Natural killer cell (primary cell): ENCODE results near the gene PLBD1. TPM values are rescaled to one million over a fixed set of nuclear protein-coding genes. Genes with fewer than 3 reads are reported as not detected.

Experiments
- ATAC-seq, 3 donors: fragments of 150-1000 bp in 2 of 3; fragments of 200-7000 bp in 1 of 3; cut with Tn5 transposase; 1 replicate in 1 of 3; 2 replicates in 2 of 3; pipeline ENCODE4 v1.10.0; 2021; ENCODE audit warnings: mild to moderate bottlenecking in 2 of 3, moderate library complexity in 2 of 3
- DNase-seq, 2 donors: peaks; one replicate each; pipeline versions ENCODE4 v3.0.0 to v3.0.0-alpha.2; 2013 to 2021; ENCODE audit warnings: mixed read lengths in 1 of 2
- H3K27ac ChIP-seq: one replicate; pipeline ENCODE4 v1.5.1; 2013; ENCODE audit warnings: mild to moderate bottlenecking, low read length
- H3K27me3 ChIP-seq: one replicate; pipeline ENCODE4 v1.6.1; 2013; ENCODE audit warnings: low read length; ENCODE audit not compliant: control insufficient read depth, insufficient read depth
- H3K36me3 ChIP-seq: one replicate; pipeline ENCODE4 v1.6.1; 2013; ENCODE audit warnings: low read length; ENCODE audit not compliant: control insufficient read depth, insufficient read depth
- H3K4me1 ChIP-seq: one replicate; pipeline ENCODE4 v1.6.1; 2013; ENCODE audit warnings: low read length; ENCODE audit not compliant: control insufficient read depth, insufficient read depth
- H3K4me3 ChIP-seq: one replicate; pipeline ENCODE4 v1.5.1; 2013; ENCODE audit warnings: low read length
- H3K9me3 ChIP-seq: one replicate; pipeline ENCODE4 v1.6.1; 2013; ENCODE audit warnings: low read length; ENCODE audit not compliant: control insufficient read depth, insufficient read depth
- H3K27ac Mint-ChIP-seq, 2 donors: one replicate each; pipeline ENCODE4 v1.8.0; 2022; ENCODE audit warnings: mild to moderate bottlenecking in 2 of 2, mixed read lengths in 2 of 2, moderate library complexity in 1 of 2
- H3K27me3 Mint-ChIP-seq, 2 donors: one replicate each; pipeline ENCODE4 v1.8.0; 2022; ENCODE audit warnings: low read depth in 2 of 2, mixed read lengths in 2 of 2
- H3K36me3 Mint-ChIP-seq: one replicate; pipeline ENCODE4 v1.8.0; 2022; ENCODE audit warnings: mixed read lengths
- H3K4me1 Mint-ChIP-seq, 2 donors: one replicate each; pipeline ENCODE4 v1.8.0; 2022; ENCODE audit warnings: mixed read lengths in 2 of 2
- H3K4me3 Mint-ChIP-seq: one replicate; pipeline ENCODE4 v1.8.0; 2022; ENCODE audit warnings: mild to moderate bottlenecking, moderate library complexity, mixed read lengths
- H3K9me3 Mint-ChIP-seq, 2 donors: one replicate each; pipeline ENCODE4 v1.8.0; 2022; ENCODE audit warnings: mixed read lengths in 2 of 2
- WGBS: methylation state at CpG from one replicate; pipeline ENCODE4 v1.1.7; 2013; ENCODE audit warnings: missing lambda C conversion rate; ENCODE audit not compliant: insufficient coverage; 5-methylcytosine and 5-hydroxymethylcytosine counted together
- intact Hi-C: fragments of 100-400 bp; cut with micrococcal nuclease; formaldehyde crosslinking; loops from one replicate; pipeline ENCODE4 v1.14.2; 2022
- total RNA-seq, 4 donors: library from RNA; stranded (reverse); fragments of 120-200 nt in 1 of 4; gene quantifications; one replicate each; pipeline versions ENCODE4 v1.2.3 to v1.2.4, GENCODE V29; 2013 to 2022
- TF ChIP-seq, protein P1 (sequence below): fragments of 200-600 bp; IDR thresholded peaks from one replicate; pipeline ENCODE4 v1.8.0; 2022; ENCODE audit warnings: antibody characterized with exemption

Gene PLBD1
- total RNA-seq, 3 donors from 2014 or later (not counting 1 experiment from before 2014, with no cell fraction given) = 3.3 to 8.2 (median 4.6) TPM

GRCh38 chr12:14573118-14573517 lies 5.4 kb upstream of the PLBD1 start:
- ATAC-seq (no peak), DNase-seq (no peak)
- no peak overlapping the region for H3K27ac ChIP-seq
- Mint-ChIP-seq H3K27me3 (peaks cover 29 to 53% of the 10 kb centered on the region in 2 donors), H3K9me3 (no peaks in the 10 kb centered on the region), H3K27ac (no peak overlapping the region), H3K36me3 (no peaks in the 10 kb centered on the region), H3K4me3 (no peak overlapping the region), H3K4me1 (peaks cover 4 to 20% of the 10 kb centered on the region in 2 donors)
- 92% methylated on average over 5 of the region's 5 CpGs for WGBS
- H3K36me3 ChIP-seq = no peaks in the 10 kb centered on the region
- TF ChIP-seq, protein P1, sequence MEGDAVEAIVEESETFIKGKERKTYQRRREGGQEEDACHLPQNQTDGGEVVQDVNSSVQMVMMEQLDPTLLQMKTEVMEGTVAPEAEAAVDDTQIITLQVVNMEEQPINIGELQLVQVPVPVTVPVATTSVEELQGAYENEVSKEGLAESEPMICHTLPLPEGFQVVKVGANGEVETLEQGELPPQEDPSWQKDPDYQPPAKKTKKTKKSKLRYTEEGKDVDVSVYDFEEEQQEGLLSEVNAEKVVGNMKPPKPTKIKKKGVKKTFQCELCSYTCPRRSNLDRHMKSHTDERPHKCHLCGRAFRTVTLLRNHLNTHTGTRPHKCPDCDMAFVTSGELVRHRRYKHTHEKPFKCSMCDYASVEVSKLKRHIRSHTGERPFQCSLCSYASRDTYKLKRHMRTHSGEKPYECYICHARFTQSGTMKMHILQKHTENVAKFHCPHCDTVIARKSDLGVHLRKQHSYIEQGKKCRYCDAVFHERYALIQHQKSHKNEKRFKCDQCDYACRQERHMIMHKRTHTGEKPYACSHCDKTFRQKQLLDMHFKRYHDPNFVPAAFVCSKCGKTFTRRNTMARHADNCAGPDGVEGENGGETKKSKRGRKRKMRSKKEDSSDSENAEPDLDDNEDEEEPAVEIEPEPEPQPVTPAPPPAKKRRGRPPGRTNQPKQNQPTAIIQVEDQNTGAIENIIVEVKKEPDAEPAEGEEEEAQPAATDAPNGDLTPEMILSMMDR = no peak
- intact Hi-C loops = no loop called here
- H3K4me1 ChIP-seq = peaks cover 7% of the 10 kb centered on the region
- no peaks in the 10 kb centered on the region for H3K9me3 ChIP-seq
- peaks cover 3% of the 10 kb centered on the region for H3K27me3 ChIP-seq
- no peak overlapping the region for H3K4me3 ChIP-seq

DNA sequence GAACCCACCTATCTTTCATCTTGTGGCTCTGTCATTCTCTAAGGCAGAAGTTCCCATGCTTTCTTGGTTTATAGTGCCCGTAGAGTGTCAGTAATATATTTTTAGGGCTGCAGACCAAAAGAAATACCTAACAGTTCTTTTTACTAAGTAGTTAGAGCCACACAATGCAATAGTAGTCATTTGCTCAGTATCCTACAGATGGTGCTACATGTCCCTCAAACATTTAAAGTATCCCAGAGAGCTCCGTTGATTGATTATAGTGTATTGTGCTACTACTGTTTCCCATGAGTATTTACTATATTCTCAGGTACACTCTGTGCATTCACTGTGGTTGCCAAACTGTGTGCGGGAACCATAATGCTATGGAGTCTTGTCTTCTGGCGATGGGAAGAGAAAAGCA lies 4.7 kb upstream of the PLBD1 start:
- Mint-ChIP-seq H3K9me3 (no peaks in the 10 kb centered on the region), H3K4me3 (no peak overlapping the region), H3K27ac (no peak overlapping the region), H3K36me3 (no peaks in the 10 kb centered on the region), H3K4me1 (peaks cover 0 to 16% of the 10 kb centered on the region in 2 donors), H3K27me3 (peaks cover 32 to 56% of the 10 kb centered on the region in 2 donors)
- H3K4me3 ChIP-seq = no peak overlapping the region
- no peak for ATAC-seq
- H3K27me3 ChIP-seq = peaks cover 5% of the 10 kb centered on the region
- TF ChIP-seq, protein P1 = no peak
- H3K27ac ChIP-seq = no peak overlapping the region
- intact Hi-C loops = no loop called here
- H3K4me1 ChIP-seq = peaks cover 11% of the 10 kb centered on the region
- H3K36me3 ChIP-seq = no peaks in the 10 kb centered on the region
- 67% methylated on average over 1 of the region's 4 CpGs for WGBS
- no peak for DNase-seq
- no peaks in the 10 kb centered on the region for H3K9me3 ChIP-seq

GRCh38 chr12:14571779-14572178 lies 4.1 kb upstream of the PLBD1 start:
- intact Hi-C loops = no loop called here
- Mint-ChIP-seq H3K4me3 (no peak overlapping the region), H3K9me3 (no peaks in the 10 kb centered on the region), H3K4me1 (peaks cover 0 to 9% of the 10 kb centered on the region in 2 donors), H3K36me3 (no peaks in the 10 kb centered on the region), H3K27me3 (peaks cover 32 to 56% of the 10 kb centered on the region in 2 donors), H3K27ac (no peak overlapping the region)
- H3K27me3 ChIP-seq = peaks cover 5% of the 10 kb centered on the region
- no peaks in the 10 kb centered on the region for H3K36me3 ChIP-seq
- H3K27ac ChIP-seq = no peak overlapping the region
- TF ChIP-seq, protein P1 = no peak
- H3K9me3 ChIP-seq = no peaks in the 10 kb centered on the region
- H3K4me3 ChIP-seq = no peak overlapping the region
- ATAC-seq = no peak
- no peak for DNase-seq
- peaks cover 8% of the 10 kb centered on the region for H3K4me1 ChIP-seq
- WGBS = 94% methylated on average over 3 of the region's 3 CpGs

GRCh38 chr12:14570231-14570630 lies 2.5 kb upstream of the PLBD1 start:
- WGBS = 100% methylated on average over 1 of the region's 1 CpG
- Histone ChIP-seq H3K4me1 (peaks cover 7% of the 10 kb centered on the region), H3K27me3 (peaks cover 5% of the 10 kb centered on the region), H3K4me3 (no peak overlapping the region), H3K36me3 (no peaks in the 10 kb centered on the region), H3K27ac (no peak overlapping the region), H3K9me3 (no peaks in the 10 kb centered on the region)
- Mint-ChIP-seq H3K27me3 (peaks cover 31 to 51% of the 10 kb centered on the region in 2 donors), H3K4me1 (no peaks in the 10 kb centered on the region), H3K9me3 (no peaks in the 10 kb centered on the region), H3K36me3 (no peaks in the 10 kb centered on the region), H3K27ac (no peak overlapping the region), H3K4me3 (no peak overlapping the region)
- ATAC-seq (no peak), DNase-seq (no peak)
- intact Hi-C loops = no loop called here
- TF ChIP-seq, protein P1 = no peak
